HepG2 (cell line): ENCODE measurements around the gene GTF2A1. TPM values are rescaled to one million over a fixed set of nuclear protein-coding genes. Genes with fewer than 3 reads are reported as not detected.
"Not testable (repeated sequence)": the region's sequence is repeated elsewhere in the genome, so short reads cannot be mapped to it uniquely, and the experiment has no call there.

Source experiments
- ATAC-seq: fragments of 200-7000 bp; cut with Tn5 transposase; 3 replicates; pipeline ENCODE4 v1.9.1; 2020; ENCODE audit warnings: mild to moderate bottlenecking, moderate library complexity
- BruUV-seq: library from RNA; stranded (reverse); fragments of 400-500 nt; replicated peaks from 2 replicates; lab custom pipeline; 2021; lab: Mats Ljungman, UMichigan
- CTCF ChIA-PET: fragments of 300-600 bp; formaldehyde crosslinking; extraction: SDS; loops from one replicate; lab custom pipeline; 2021; ENCODE audit warnings: low total read pairs, inconsistent platforms, low intra/inter-chr PET ratio; lab: Yijun Ruan, JAX
- POLR2A ChIA-PET: fragments of 350-600 bp; sonication (Branson Sonifier 250); formaldehyde crosslinking; loops from one replicate; lab custom pipeline; 2020; ENCODE audit warnings: antibody characterized with exemption, inconsistent platforms; lab: Yijun Ruan, JAX
- DNase-seq: peaks from one replicate; pipeline ENCODE4 v3.0.0-alpha.2; 2015; ENCODE audit warnings: low spot score
- FAIRE-seq: peaks from 3 replicates; lab custom pipeline; 2011; peaks lifted over from hg19 to GRCh38; lab: Jason Lieb, UNC
- H2AFZ ChIP-seq: one replicate; pipeline ENCODE4 v1.6.1; 2011; ENCODE audit warnings: low read length, inconsistent platforms
- H3K27ac ChIP-seq: fragments of 300-600 bp; 3 replicates; pipeline ENCODE4 v1.8.0; 2011; ENCODE audit warnings: mixed run types, mild to moderate bottlenecking, mixed read lengths, low read length, inconsistent platforms; ENCODE audit not compliant: insufficient read depth; ENCODE audit errors: extremely low read length
- H3K27me3 ChIP-seq, 2 experiments: fragments of 200-600 bp in 1 of 2; 2 replicates in 1 of 2; 3 replicates in 1 of 2; pipeline versions ENCODE4 v1.6.0 to v1.8.0; 2011; ENCODE audit warnings: low read length in 2 of 2, mild to moderate bottlenecking in 2 of 2, moderate library complexity in 2 of 2, inconsistent platforms in 1 of 2; ENCODE audit not compliant: insufficient read depth in 2 of 2, control insufficient read depth in 1 of 2
- H3K36me3 ChIP-seq, 2 experiments: fragments of 200-600 bp in 1 of 2; replicated peaks in 1 of 2; 2 replicates in 1 of 2; 3 replicates in 1 of 2; pipeline versions ENCODE4 v1.5.1 to v1.8.0; 2011; ENCODE audit warnings: low read length in 2 of 2, inconsistent platforms in 1 of 2; ENCODE audit not compliant: insufficient read depth in 2 of 2, control insufficient read depth in 1 of 2
- H3K4me1 ChIP-seq: 2 replicates; pipeline ENCODE4 v1.5.1; 2012; ENCODE audit warnings: low read length, inconsistent platforms; ENCODE audit not compliant: insufficient read depth
- H3K4me2 ChIP-seq: 2 replicates; pipeline ENCODE4 v1.6.0; 2011; ENCODE audit warnings: low read depth, low read length, inconsistent platforms
- H3K4me3 ChIP-seq, 3 experiments: fragments of 200-600 bp in 1 of 3; sonication (generic), shearing (Covaris generic) in 1 of 3; replicated peaks in 1 of 3; 2 replicates each; pipeline ENCODE4 v1.5.1; 2011 to 2016; ENCODE audit warnings: low read length in 3 of 3, inconsistent platforms in 2 of 3, low read depth in 2 of 3, mild to moderate bottlenecking in 2 of 3, control low read depth in 1 of 3, mixed read lengths in 1 of 3; ENCODE audit not compliant: insufficient read depth in 1 of 3
- H3K79me2 ChIP-seq: one replicate; pipeline ENCODE4 v1.6.1; 2011; ENCODE audit warnings: low read length, inconsistent platforms; ENCODE audit not compliant: insufficient read depth
- H3K9ac ChIP-seq: 2 replicates; pipeline ENCODE4 v1.6.0; 2011; ENCODE audit warnings: mild to moderate bottlenecking, low read depth, low read length, inconsistent platforms; ENCODE audit not compliant: insufficient read depth
- H3K9me3 ChIP-seq: 2 replicates; pipeline ENCODE4 v1.5.1; 2012; ENCODE audit warnings: mild to moderate bottlenecking, low read length
- H4K20me1 ChIP-seq: 2 replicates; pipeline ENCODE4 v1.6.0; 2011; ENCODE audit warnings: inconsistent platforms, mild to moderate bottlenecking, low read length, moderate library complexity; ENCODE audit not compliant: insufficient read depth
- IRF9 ChIP-seq: sonication (generic); formaldehyde crosslinking; IDR thresholded peaks from 2 replicates; pipeline ENCODE4 v1.8.0; 2022; ENCODE audit warnings: missing genetic modification reagents, mild to moderate bottlenecking, borderline replicate concordance
- PLRG1 ChIP-seq: fragments of 450-650 bp; conservative IDR thresholded peaks from 2 replicates; pipeline ENCODE4 v1.6.1; 2016
- ZNF160 ChIP-seq: sonication (generic); formaldehyde crosslinking; IDR thresholded peaks from 2 replicates; pipeline ENCODE4 v1.8.0; 2022; ENCODE audit warnings: mild to moderate bottlenecking, inconsistent platforms, missing genetic modification reagents
- WGBS: methylation state at CpG from one replicate; pipeline ENCODE4 v1.1.6; 2017; ENCODE audit warnings: low lambda C conversion rate; 5-methylcytosine and 5-hydroxymethylcytosine counted together
- in situ Hi-C: cut with HindIII; loops from 2 replicates; pipeline ENCODE4 v1.10.0; 2017; ENCODE audit warnings: low pct_unique_long_range_greater_than_20kb; ENCODE audit not compliant: extremely low pct_ligation_motif_present
- intact Hi-C: fragments of 100-400 bp; cut with micrococcal nuclease; formaldehyde crosslinking; loops from one replicate; pipeline ENCODE4 v1.10.0; 2022; ENCODE audit not compliant: unreplicated experiment
- polyA plus RNA-seq, 8 experiments: library from polyadenylated mRNA; depleted of rRNA in 3 of 8; stranded (reverse) in 7 of 8; unstranded in 1 of 8; fragments of >200 nt; fragmentation: Illumina TruSeq in 4 of 8; extraction: Trizol in 4 of 8; gene quantifications; 2 replicates each; pipeline versions ENCODE4 v1.2.1 to v1.2.3, GENCODE V29; 2011 to 2016; ENCODE audit warnings: low read depth in 4 of 8, missing spikeins in 1 of 8, mixed read lengths in 1 of 8; ENCODE audit not compliant: insufficient read depth in 1 of 8
- total RNA-seq, 5 experiments: library from RNA; depleted of rRNA; stranded (reverse); fragments of >200 nt; fragmentation: Illumina TruSeq; extraction: Trizol; gene quantifications; 2 replicates each; pipeline ENCODE4 v1.2.3, GENCODE V29; 2016; ENCODE audit warnings: low read depth in 1 of 5
- TF ChIP-seq, protein P1 (sequence below): sonication (generic); formaldehyde crosslinking; IDR thresholded peaks from 2 replicates; pipeline ENCODE4 v1.8.1; 2022; ENCODE audit warnings: low read depth, mild to moderate bottlenecking, missing genetic modification reagents

The GTF2A1 gene
- total and polyA plus RNA-seq, 2 of the 13 experiments (the other 11 are each of a cell fraction or from before 2014, with no cell fraction given) = 14.9 to 17.5 TPM

DNA sequence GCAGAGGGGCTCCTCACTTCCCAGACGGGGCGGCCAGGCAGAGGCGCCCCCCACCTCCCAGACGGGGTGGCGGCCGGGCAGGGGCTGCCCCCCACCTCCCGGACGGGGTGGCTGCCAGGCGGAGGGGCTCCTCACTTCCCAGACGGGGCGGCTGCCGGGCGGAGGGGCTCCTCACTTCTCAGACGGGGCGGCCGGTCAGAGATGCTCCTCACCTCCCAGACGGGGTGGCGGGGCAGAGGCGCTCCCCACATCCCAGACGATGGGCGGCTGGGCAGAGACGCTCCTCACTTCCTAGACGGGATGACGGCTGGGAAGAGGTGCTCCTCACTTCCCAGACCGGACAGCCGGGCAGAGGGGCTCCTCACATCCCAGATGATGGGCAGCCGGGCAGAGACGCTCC, 23.7 kb upstream of the GTF2A1 start:
- H3K4me3 ChIP-seq, FAIRE-seq, CTCF ChIA-PET, DNase-seq, intact Hi-C loops, H4K20me1 ChIP-seq, H3K4me2 ChIP-seq, H3K36me3 ChIP-seq, H3K79me2 ChIP-seq, in situ Hi-C loops, H3K27ac ChIP-seq, H3K9ac ChIP-seq, POLR2A ChIA-PET, ATAC-seq, BruUV-seq, H3K27me3 ChIP-seq, H3K4me1 ChIP-seq, H2AFZ ChIP-seq, H3K9me3 ChIP-seq: not testable (repeated sequence)
- WGBS = 72% methylated on average over 23 of the region's 28 CpGs

- Histone ChIP-seq H3K4me3 (no peak overlapping the region), H3K9ac (no peak overlapping the region), H2AFZ (no peak overlapping the region), H3K4me1 (no peaks in the 10 kb centered on the region), H3K9me3 (peaks cover 6% of the 10 kb centered on the region), H4K20me1 (no peaks in the 10 kb centered on the region), H3K79me2 (no peaks in the 10 kb centered on the region), H3K27me3 (no peaks in the 10 kb centered on the region), H3K4me2 (no peak overlapping the region), H3K36me3 (no peaks in the 10 kb centered on the region), H3K27ac (no peak overlapping the region)
- DNase-seq (no peak), ATAC-seq (no peak), FAIRE-seq (no peak)
- BruUV-seq = no TSS peak
- intact Hi-C loops (no loop called here), in situ Hi-C loops (no loop called here)
- 1% methylated on average over 2 of the region's 2 CpGs for WGBS
- CTCF ChIA-PET = no interaction called here
- no peak for TF ChIP-seq IRF9 (CRISPR knock-in tag)
- TF ChIP-seq ZNF160 (CRISPR knock-in tag) = peak; percentile 97
- no peak for TF ChIP-seq PLRG1
- TF ChIP-seq, protein P1, sequence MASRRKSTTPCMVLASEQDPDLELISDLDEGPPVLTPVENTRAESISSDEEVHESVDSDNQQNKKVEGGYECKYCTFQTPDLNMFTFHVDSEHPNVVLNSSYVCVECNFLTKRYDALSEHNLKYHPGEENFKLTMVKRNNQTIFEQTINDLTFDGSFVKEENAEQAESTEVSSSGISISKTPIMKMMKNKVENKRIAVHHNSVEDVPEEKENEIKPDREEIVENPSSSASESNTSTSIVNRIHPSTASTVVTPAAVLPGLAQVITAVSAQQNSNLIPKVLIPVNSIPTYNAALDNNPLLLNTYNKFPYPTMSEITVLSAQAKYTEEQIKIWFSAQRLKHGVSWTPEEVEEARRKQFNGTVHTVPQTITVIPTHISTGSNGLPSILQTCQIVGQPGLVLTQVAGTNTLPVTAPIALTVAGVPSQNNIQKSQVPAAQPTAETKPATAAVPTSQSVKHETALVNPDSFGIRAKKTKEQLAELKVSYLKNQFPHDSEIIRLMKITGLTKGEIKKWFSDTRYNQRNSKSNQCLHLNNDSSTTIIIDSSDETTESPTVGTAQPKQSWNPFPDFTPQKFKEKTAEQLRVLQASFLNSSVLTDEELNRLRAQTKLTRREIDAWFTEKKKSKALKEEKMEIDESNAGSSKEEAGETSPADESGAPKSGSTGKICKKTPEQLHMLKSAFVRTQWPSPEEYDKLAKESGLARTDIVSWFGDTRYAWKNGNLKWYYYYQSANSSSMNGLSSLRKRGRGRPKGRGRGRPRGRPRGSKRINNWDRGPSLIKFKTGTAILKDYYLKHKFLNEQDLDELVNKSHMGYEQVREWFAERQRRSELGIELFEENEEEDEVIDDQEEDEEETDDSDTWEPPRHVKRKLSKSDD (CRISPR knock-in tag) = no peak
- POLR2A ChIA-PET = no interaction called here
Observed at GRCh38 chr14:81243499-81243898, 22.7 kb upstream of the GTF2A1 start.
